NCI-H526 treated with DMSO at 0.1 percent for 48 hours (cell line): ENCODE results near the gene SLC22A4.

Experiments
- DNase-seq: peaks from one replicate; lab custom pipeline; 2025; lab: John Stamatoyannopoulos, UW

The SLC22A4 gene

DNA sequence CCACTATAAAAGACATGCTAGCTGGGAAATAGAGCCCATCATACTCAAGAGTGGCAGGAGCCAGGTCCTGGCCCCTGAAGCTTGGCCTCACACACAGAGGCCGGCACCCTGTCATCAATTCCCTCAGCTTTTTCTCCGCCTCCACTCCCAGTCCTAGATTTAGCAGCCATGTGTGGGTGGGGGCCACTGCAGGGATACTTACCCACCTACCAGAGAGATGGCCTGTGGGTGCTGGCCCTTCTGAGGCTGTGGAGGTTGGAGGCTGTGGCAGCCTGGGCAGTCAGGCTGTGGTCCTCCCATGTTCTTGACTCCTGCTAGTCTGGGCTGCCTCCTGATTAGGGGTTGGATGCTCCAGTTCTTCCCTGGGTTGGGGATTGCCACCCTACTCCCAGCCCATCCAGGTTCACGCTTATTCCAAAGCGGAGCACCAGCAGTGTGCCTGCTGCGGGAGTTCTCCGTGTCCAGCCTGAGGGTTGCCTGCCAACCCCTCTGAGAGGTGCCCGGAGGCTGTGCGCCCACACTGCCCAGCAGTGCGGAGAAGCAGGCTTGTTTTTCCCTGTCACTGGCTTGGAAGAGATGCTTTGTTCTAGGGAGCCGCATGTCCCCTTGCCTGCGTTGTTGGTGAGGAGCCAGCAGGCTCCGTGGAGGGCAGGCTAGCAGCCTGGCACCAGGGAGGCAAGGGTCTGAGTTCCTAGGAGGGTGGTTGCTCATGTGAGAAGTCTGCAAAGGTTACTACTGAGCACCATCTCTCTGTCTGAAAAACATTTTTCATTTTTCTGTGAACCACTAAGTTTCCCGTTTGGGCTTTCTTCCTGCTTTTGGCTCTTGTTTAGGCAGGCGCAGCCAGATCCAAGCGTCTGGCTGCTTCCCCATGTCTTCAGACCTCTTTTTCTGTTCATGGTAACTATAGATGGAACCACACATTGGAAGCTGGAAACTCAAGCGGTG lies 82.8 kb downstream of the SLC22A4 start:
- DNase-seq = no peak

DNA sequence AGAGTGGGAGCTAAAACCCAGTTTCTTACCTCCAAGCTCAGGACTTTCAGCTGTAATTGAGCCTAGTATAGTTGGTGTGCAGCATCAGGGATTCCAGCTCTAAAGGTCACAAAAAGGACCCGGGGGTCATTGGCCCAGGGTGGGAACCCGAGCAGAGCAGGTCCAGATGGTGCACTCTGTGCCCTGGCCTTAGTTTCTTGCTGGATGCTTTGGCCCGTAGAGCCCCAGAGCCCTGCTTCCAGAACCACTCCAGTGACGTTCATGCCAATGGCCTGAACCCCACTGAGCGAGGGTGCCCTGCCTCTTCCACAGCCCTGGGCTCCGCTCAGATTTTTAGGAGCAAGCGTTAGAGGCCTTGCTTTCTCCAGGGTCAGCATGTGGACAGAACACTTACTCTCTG lies 83.5 kb downstream of the SLC22A4 start:
- no peak for DNase-seq

DNA sequence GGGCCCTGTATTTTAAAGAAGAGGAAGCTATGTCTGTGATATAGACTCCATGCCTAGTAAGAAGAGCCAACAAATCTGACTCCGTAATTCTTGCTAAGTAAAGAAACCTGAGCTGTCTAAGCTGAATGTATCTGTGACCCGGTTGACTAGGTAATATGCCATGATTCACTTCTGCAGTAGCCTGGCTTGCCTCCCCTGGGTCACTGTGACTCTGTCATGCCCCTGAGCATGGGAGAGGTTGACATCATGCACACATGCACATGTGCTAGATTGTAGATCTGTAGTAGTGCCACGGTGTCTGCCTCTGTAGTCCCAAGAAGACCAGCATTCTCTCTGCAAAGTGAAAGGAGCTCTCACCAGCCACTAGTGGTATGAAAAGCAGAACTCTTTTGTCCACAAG lies 84.4 kb downstream of the SLC22A4 start:
- no peak for DNase-seq

DNA sequence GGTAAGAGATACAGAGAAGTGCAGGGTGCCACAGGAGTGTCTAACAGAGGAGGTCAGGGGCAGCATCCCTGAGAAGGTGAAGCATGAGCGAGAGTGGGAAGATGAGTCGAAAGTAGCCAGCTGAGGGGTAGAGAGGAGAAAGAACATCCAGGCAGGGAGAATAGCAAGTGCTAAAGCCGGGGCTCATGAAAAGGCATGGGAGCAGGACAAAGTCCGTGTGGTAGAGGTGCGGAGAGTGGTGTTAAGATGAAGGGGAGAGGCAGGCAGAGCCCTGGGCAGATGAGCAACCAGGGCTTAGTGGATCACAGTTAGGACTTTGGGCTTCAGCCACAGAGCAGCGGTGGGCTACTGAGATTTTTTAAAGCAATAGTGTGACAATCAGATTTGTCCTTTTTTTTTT lies 85.9 kb downstream of the SLC22A4 start:
- no peak for DNase-seq

DNA sequence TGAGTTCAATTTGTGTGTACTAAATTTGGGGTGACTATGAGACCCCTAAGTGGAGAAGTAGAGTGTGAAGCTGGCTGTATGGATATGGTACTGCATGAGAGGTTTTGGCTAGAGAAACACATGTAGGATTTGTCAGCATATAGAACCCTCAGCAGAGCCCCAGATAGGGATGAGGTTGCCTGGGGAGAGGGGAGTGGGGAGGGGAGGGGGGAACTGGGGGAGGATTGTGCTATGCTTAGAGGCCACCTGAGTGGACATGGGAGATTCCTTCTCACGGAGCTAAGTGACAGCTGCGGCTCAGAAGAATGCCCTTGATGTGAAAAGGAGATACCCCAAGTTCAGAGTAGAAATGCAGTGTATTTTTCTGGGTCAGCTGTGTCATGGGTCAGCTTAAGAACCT lies 86.5 kb downstream of the SLC22A4 start:
- no peak for DNase-seq

DNA sequence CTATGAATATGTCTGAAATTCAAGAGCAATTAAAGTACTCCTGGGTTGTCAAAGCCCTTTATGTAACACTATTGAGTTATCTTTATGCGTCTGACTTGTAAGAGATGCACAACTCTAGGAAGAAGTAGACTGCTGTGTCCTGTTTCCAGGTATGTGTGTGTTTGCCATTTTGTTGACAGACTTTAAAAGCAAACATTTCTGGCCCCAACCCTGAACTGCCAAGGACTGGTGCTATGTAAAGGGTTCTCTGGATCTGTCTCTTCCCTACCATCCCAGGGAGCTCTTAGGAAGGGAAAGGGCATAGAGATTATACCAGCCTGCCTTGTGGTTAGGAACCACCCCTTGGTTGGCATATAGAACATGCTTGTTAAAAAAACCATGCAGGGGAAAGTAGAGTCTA lies 87.4 kb downstream of the SLC22A4 start:
- no peak for DNase-seq

DNA sequence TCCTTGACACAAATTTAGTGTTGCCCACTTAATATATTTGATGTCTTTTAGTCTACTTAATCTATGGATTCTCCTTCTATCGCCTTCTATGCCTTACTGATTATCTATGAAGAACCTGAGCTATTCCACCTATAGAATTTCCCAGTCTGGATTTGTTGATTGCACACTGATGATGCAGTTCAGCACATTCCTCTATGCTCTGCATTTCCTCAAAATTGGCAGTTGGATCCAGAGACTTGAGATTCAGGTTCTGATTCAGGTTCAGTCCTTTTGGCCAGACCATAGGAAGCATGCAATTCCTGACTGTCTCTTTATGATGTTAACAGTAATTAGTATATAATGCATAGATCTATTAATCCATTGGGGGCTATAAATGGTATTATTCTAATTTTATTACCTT lies 89.1 kb downstream of the SLC22A4 start:
- no peak for DNase-seq

DNA sequence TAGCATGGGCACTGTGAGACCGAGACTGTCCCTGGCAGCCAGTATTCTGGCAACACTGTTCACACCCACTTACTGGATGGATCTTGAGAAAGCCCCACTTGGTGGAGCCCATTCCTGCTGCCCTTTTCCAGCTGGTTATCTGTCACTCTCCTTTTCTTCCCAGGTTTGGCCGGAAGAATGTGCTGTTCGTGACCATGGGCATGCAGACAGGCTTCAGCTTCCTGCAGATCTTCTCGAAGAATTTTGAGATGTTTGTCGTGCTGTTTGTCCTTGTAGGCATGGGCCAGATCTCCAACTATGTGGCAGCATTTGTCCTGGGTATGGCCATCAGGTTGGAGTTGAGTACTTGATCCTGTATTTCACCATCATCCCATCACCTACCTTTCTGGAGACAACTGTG lies 89.8 kb downstream of the SLC22A4 start:
- DNase-seq = no peak

DNA sequence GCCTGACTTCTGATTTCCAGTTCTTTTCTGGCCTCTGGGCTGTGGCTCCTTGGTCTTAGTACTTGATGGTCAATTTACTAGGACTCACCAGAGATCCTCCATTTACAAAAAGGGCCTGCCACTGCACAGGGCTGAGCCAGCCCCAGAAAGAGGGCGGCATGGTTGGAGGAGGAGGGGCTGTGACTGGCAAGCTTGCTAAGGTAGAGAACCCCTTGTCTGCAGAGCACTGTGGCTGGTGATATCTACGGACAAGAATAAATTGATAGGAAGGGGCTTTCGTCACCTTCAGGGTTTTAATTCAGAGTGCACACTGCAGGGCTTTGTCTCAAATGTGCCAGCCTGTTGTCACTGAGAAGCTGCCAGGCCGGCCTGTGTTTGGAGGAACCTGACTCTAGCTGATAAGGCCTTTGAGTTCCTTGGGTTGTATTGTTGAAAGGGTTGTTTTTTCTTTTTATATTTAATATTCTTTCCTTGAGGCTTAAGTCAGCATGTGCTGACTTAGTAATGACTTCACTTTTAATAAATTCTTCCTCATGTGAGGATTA lies 90.4 kb downstream of the SLC22A4 start:
- DNase-seq = no peak

DNA sequence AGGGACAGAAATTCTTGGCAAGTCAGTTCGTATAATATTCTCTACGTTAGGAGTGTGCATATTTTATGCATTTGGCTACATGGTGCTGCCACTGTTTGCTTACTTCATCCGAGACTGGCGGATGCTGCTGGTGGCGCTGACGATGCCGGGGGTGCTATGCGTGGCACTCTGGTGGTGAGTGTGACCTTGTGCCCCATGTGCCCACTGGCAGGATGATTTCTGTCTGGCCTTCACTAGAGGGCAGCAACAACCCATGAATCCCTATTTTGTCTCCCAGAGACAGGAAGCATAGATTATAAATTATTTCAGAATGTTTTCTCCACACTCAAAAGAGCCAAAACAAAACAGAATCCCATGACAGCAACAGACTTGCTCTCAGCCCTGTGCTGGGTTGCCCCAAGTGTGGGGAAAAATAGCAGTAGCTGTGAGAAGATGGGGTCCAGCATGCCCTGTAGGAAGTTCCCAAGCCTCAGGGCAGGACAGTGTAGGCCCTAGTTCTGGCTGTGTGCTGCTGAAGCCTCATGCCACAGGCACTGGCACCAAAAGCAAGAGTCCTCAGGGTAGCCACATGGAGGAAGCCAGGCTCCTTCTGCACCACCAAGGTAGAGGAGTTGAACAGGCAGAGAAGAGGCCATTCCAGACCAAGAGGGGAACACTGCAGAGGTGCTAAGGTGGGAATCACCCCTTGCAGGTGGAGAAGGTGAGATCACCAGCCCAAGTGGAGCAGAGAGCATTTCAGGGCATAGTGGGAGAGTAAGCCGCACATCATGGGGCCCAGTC lies 91.3 kb downstream of the SLC22A4 start:
- DNase-seq = peak; percentile 12

DNA sequence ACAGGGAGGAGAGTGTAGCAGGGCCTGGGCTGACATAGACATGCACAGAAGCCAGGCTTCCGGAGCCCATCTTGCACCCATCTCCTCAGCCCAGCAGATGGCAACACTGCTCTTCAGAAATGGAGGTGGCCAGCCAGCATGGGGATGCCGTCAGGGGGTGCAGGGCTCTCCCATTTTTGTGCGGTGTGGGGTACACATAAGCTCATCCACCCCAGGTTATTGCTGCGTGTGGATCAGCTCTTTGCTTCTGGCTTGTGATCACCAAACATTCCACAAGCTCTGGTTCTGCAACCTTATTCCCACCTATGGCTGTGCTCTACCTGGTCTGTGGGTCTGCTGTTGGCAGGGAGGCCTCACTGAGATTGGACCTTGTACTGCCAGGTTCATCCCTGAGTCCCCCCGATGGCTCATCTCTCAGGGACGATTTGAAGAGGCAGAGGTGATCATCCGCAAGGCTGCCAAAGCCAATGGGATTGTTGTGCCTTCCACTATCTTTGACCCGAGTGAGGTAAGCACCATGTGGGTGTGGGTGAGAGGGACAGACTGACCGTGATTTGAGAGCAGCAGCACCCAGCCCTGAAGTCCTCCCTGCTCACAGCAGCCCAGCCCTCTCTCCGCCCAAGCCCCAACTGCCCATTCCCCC lies 92.6 kb downstream of the SLC22A4 start:
- DNase-seq = no peak

DNA sequence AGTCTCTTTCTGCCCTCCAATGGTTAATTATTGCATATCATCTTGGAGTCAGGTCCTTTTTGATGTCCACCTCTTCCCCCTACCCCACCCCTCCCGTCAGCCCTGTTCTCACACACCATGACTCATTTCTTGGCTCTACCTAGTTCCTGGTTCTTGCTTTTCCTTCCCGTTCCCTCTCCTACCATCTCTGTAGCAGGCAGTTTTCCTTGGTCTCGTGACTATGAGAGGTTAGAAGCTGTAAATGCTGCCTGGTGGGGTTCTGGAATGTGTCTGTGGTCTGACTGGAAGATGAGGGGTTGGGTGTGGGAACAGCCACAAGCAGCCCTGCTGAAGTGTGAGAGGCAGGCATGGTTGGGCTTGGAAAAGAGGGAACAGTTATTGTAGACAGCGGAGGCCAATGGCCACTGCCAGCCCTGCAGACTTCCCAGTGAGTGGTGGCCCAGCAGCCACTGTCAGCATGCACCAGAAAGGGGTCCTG lies 93.5 kb downstream of the SLC22A4 start:
- DNase-seq = no peak

DNA sequence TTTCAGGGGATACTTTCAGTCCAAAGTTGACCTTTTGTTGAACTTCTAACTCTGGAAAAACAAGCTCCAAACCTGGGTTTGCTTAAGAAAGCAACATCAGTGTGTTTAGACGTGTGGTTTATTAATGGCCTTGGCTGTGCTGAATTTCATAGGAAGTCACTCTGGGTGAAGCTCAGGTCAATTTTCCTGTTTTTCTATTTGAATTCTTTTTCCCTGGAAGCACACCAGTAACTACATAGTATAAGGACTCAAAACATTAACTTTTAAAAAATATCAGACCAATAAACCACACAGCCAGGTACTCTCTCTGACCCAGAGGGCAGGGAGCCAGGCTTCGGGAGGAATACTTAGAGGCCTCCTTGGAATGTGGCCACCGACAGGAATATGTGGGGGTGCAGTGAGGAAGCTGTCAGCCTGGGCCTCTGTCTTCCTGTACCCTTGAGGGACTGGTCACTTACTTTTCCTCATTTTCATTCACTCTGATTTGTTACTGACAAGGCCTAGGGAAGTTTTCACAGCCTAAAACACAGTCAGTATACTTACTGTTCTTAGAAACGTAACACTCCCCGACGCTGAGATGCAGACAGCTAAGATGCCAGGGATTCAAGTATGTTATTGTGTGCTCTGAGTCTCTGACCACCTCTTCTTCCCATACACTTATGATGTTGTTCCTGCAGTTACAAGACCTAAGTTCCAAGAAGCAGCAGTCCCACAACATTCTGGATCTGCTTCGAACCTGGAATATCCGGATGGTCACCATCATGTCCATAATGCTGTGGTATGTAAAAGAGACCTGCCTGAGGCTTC lies 94.3 kb downstream of the SLC22A4 start:
- DNase-seq = no peak

DNA sequence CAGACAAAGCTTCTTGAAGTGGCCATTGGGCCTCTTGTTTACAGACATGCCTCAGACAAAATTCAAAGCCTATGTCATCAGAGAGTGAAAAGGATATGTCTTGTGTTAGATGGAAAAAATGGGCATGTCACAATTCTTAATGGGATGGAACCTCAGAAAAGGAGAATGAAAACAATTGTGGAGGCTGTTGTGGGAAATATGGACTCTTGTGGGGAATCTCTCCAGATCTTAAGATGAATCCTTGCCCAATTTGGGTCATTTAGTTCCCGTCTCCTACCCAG lies 94.8 kb downstream of the SLC22A4 start:
- DNase-seq = no peak

DNA sequence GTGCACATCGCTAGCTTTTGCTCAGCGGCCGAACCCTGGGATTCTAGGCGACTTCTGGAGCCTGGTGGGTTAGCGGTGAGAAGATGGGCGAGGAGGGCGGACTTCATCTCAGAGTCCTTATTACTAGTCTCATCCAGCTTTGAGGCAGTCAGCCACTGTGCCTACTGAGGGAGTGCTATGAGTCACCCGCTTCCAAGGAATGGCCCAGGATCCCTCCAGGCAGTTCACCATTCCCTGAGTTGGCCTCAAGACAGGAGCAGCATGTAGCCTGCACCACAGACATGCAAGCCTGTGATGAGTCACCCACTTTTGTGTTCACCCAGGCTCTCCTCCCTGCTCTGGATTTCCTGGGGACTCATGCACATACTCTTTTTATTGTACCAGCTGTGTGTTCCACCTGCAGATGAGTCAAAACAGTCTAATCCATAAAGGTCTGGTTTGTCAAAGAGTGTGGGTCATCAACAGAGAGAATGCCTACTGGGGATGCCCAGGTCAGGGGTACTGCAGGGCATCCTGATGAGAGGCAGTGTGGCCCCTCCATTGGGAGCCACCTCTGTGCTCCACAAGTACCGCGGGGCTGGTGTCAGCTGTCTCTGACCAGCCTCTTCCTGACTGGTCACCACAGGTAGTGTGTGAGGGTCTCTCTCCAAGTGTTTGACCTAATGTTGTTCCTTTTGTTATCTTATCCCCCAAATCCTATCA lies 95.5 kb downstream of the SLC22A4 start:
- DNase-seq = no peak

DNA sequence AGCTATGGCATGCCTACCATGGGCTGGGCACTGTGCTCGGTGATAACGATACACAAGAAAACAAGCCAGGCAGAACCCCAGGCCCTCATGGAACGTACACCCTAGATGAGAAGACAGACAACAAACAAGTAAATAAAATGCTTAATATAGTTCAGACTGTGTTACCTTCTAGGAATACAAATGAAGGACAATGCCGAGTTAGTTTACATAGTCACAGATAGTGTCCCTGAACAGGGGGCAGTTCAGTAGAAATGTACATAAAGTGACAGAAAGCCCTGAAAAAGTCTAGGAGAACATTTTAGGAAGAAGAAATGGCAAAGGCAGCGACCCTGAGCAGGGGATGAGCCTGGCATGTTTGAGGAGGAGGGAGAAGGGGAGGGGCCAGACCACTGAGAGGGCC lies 97.1 kb downstream of the SLC22A4 start:
- no peak for DNase-seq

DNA sequence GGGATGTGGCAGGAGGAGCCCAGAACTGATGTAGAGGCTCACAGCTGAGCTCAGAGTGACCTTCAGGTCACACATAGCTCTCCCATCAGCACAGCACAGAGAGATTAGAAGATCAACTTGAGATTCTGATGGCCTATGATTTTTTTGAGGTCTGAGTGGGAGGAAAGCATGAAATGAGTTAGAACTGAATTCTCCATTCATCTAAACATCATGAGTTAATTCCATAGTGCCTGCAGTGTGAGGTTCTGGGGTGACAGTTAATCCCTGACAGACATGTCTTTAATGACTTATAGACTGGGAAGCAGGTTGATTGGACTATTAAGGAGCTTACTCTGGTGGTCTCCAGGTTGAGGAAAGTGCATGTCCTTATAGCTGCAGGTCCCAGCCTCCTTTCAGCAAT lies 97.7 kb downstream of the SLC22A4 start:
- no peak for DNase-seq

DNA sequence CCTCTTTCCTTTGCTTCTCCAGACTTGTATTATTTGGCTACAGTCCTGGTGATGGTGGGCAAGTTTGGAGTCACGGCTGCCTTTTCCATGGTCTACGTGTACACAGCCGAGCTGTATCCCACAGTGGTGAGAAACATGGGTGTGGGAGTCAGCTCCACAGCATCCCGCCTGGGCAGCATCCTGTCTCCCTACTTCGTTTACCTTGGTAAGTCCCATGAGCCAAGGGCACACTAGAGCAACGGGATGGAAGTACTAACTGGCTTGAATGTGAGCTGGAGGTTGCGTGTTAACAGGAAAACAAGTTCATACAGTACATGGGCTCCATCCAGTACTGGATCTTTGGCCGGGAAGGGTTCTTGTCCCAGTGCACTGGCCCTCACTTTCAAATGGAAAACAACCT lies 98.2 kb downstream of the SLC22A4 start:
- DNase-seq = no peak

DNA sequence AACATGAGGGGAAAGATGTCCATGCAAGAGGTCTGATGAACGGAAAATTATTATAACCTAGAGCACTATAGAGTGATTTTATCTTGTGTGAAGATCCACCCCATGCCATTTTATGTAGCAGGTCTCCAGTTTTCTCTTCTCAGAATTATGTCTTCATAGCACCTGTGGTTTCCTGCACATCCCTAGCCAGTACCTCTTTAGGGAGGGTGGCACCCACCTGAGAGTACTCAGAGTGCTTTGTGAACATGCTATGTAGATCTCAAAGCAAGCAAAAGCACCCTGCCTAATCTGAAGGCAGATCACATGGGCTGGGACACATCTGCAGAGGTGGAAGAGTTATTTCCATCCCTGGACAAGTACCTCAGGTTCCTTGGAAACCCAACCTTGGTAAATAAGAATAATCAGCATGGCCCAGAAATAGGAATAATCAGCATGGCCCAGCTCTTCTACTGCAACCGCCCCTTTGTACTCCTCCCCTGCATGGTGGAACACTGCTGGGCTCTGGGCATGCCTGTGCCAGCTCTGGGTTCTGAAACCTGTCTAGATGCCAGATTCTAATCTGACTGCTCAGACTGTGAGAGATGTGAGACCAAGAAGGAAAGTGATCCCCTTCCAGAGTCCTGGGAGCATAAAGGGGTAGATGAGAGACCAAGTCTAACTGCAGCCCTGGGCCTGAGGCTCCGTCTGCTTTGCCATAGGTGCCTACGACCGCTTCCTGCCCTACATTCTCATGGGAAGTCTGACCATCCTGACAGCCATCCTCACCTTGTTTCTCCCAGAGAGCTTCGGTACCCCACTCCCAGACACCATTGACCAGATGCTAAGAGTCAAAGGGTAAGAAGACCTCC lies 99.0 kb downstream of the SLC22A4 start:
- DNase-seq = no peak
